Measurements from ENCODE around the gene CD209.

DNA sequence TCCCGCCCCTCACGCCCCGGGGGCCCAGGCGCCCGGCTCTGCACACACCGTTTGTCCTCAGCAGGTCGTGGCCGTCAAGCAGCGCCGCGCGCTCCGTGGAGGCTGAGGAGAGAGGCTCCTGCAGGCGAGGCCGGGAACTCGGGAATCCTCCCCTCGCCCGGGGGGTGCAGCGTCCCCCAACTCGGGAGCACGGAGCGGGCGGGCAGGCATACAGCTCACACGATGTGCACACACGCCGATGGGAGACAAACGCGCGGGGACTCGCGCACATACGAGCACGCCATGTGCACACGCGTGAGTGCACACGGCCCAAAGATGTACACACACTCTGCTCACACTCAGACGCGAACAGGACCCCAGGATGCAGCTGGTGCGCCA, 16.1 kb downstream of the CD209 start:
- TF ChIP-seq EZH2phosphoT487 (IDR thresholded peaks at IDR 0.05; ENCODE audit: insufficient read depth, low read depth) (no peak), EZH2 (IDR thresholded peaks at IDR 0.05; ENCODE audit: insufficient read depth, poor library complexity, severe bottlenecking) (no peak)

Measured in GM23248 (cell line).